ENCODE data around the gene SIRT5. TPM values are rescaled to one million over a fixed set of nuclear protein-coding genes. Genes with fewer than 3 reads are reported as not detected.

The SIRT5 gene
- total RNA-seq, 1 experiment from 2014 or later = 14.3 TPM

DNA sequence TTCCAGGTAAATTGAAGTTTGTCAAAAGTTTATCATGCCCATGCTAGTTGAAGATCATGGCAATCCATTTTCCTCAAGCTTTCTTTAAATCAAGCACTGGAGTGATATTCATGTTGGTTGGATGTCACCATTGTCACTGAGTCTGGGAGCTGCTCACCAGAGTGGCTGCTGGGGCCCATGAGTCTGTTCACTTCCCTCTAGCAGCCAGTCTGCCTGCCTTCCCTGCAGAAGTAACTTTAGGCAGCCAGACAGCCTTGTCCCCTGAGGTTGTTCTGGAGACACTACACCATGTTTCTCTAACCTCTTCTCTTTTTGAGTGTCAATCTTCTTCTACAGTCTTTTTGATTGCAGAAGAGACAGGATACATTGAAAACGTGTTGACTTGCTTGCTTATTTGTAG lies 5.5 kb downstream of the SIRT5 start:
- Histone ChIP-seq H3T11ph (ENCODE audit: low read length) (no peak overlapping the region), H3K18ac (ENCODE audit: insufficient read length, low read depth, low read length) (no peak overlapping the region), H3K9ac (ENCODE audit: extremely low read depth, insufficient read length, low read length) (no peak overlapping the region), H3K14ac (ENCODE audit: insufficient read depth, low read length) (no peak overlapping the region), H2BK12ac (ENCODE audit: insufficient read length, low read depth, low read length) (no peak overlapping the region), H2AK5ac (ENCODE audit: insufficient read length, low read length) (no peak overlapping the region), H2BK20ac (ENCODE audit: low read depth, low read length, poor library complexity, severe bottlenecking) (no peak overlapping the region), H3K56ac (ENCODE audit: insufficient read length, low read depth, low read length) (no peak overlapping the region), H4K8ac (replicated peaks; ENCODE audit: insufficient read length, low read depth, low read length) (no peak overlapping the region), H3K4ac (ENCODE audit: low read depth, low read length) (no peak overlapping the region), H3K27ac (ENCODE audit: insufficient read length, low read depth, low read length) (no peak overlapping the region), H2BK120ac (ENCODE audit: low read depth, low read length, poor library complexity, severe bottlenecking) (no peak overlapping the region), H2AFZ (ENCODE audit: low read length) (no peak overlapping the region), H2BK5ac (ENCODE audit: insufficient read length, low read length) (no peak overlapping the region), H3K4me1 (ENCODE audit: insufficient read depth, low read length) (no peaks in the 10 kb centered on the region), H4K20me1 (ENCODE audit: control insufficient read depth, insufficient read depth, insufficient read length) (no peaks in the 10 kb centered on the region), H3K4me2 (ENCODE audit: insufficient read depth, insufficient read length, low read length) (no peak overlapping the region), H3K23me2 (ENCODE audit: insufficient read length, low read depth, low read length, poor library complexity, severe bottlenecking) (peaks cover 2% of the 10 kb centered on the region), H3K79me1 (ENCODE audit: insufficient read depth, low read depth, low read length, poor library complexity, severe bottlenecking) (no peaks in the 10 kb centered on the region), H2BK15ac (ENCODE audit: low read depth, low read length) (no peak overlapping the region), H3K27me3 (ENCODE audit: insufficient read depth, low read length) (no peaks in the 10 kb centered on the region), H4K91ac (ENCODE audit: insufficient read length, low read depth, low read length) (no peak overlapping the region), H3K9me3 (ENCODE audit: control insufficient read depth, low read depth, low read length) (no peaks in the 10 kb centered on the region), H3K23ac (ENCODE audit: insufficient read length, low read depth, low read length) (no peak overlapping the region), H4K5ac (ENCODE audit: insufficient read length, low read depth, low read length) (no peak overlapping the region), H3K79me2 (ENCODE audit: insufficient read depth, low read length) (no peaks in the 10 kb centered on the region; the same call in 1 of the 2 replicates)
- H3K27me3 Mint-ChIP-seq (ENCODE audit: low read depth) = no peaks in the 10 kb centered on the region
- peaks cover 11 to 37% (median 34%) of the 10 kb centered on the region in 3 experiments; a peak in 6 of 7 replicates for H3K36me3 Mint-ChIP-seq (ENCODE audit: insufficient read depth in 1 of 3, low read depth in 3 of 3)
- TF ChIP-seq, protein P1, sequence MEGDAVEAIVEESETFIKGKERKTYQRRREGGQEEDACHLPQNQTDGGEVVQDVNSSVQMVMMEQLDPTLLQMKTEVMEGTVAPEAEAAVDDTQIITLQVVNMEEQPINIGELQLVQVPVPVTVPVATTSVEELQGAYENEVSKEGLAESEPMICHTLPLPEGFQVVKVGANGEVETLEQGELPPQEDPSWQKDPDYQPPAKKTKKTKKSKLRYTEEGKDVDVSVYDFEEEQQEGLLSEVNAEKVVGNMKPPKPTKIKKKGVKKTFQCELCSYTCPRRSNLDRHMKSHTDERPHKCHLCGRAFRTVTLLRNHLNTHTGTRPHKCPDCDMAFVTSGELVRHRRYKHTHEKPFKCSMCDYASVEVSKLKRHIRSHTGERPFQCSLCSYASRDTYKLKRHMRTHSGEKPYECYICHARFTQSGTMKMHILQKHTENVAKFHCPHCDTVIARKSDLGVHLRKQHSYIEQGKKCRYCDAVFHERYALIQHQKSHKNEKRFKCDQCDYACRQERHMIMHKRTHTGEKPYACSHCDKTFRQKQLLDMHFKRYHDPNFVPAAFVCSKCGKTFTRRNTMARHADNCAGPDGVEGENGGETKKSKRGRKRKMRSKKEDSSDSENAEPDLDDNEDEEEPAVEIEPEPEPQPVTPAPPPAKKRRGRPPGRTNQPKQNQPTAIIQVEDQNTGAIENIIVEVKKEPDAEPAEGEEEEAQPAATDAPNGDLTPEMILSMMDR (conservative IDR thresholded peaks at IDR 0.05) = no peak
- no peak overlapping the region; a peak in 1 of 7 replicates for H3K27ac Mint-ChIP-seq
- no CpG with 5 or more reads among the region's 1 CpG for WGBS (ENCODE audit: extremely low coverage, insufficient read length, low lambda C conversion rate)
- H3K4me1 Mint-ChIP-seq = peaks cover 5 to 13% of the 10 kb centered on the region in 2 experiments
- peaks cover 7% of the 10 kb centered on the region in 2 experiments; a peak in 3 of 5 replicates for H3K9me3 Mint-ChIP-seq
- no peak for DNase-seq
- no peak overlapping the region for H3K4me3 Mint-ChIP-seq
